Measurements from ENCODE around the gene ATAD1.

DNA sequence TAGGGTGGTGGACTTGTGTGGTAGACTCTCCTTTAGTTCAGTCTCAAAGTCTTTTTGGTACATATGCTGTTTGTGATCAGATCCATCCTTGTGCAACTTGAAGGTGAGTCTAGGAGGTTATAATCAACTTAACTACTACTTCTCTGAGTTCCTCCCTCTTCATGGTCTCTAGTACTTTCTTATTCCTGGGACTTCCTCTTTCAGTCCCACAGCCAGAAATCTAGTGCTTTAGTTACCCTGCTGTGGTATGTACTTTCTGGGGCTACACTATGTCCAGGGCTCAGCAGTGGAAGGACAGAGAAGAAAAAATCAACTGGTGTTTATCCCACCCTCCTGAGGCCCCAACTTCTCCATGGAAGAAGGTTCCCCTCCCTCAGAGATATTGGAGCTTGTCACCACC is 19.4 kb upstream of the ATAD1 start:
- TF ChIP-seq, protein P1, sequence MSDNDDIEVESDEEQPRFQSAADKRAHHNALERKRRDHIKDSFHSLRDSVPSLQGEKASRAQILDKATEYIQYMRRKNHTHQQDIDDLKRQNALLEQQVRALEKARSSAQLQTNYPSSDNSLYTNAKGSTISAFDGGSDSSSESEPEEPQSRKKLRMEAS (IDR thresholded peaks at IDR 0.05), result no peak
- TF ChIP-seq TAF1 (IDR thresholded peaks at IDR 0.05; ENCODE audit: low read depth) (no peak), CREB1 (IDR thresholded peaks at IDR 0.05; ENCODE audit: low read depth) (no peak), EP300 (IDR thresholded peaks at IDR 0.05; ENCODE audit: borderline replicate concordance) (no peak), ZBTB7A (IDR thresholded peaks at IDR 0.05; ENCODE audit: low read depth) (no peak), FOXM1 (IDR thresholded peaks at IDR 0.05; ENCODE audit: borderline replicate concordance, low read depth) (no peak), RAD21 (IDR thresholded peaks at IDR 0.05; ENCODE audit: low read depth) (no peak), EGR1 (IDR thresholded peaks at IDR 0.05) (no peak), CEBPB (IDR thresholded peaks at IDR 0.05) (no peak), TCF12 (IDR thresholded peaks at IDR 0.05; ENCODE audit: low read depth) (no peak)
- TF ChIP-seq, protein P2, sequence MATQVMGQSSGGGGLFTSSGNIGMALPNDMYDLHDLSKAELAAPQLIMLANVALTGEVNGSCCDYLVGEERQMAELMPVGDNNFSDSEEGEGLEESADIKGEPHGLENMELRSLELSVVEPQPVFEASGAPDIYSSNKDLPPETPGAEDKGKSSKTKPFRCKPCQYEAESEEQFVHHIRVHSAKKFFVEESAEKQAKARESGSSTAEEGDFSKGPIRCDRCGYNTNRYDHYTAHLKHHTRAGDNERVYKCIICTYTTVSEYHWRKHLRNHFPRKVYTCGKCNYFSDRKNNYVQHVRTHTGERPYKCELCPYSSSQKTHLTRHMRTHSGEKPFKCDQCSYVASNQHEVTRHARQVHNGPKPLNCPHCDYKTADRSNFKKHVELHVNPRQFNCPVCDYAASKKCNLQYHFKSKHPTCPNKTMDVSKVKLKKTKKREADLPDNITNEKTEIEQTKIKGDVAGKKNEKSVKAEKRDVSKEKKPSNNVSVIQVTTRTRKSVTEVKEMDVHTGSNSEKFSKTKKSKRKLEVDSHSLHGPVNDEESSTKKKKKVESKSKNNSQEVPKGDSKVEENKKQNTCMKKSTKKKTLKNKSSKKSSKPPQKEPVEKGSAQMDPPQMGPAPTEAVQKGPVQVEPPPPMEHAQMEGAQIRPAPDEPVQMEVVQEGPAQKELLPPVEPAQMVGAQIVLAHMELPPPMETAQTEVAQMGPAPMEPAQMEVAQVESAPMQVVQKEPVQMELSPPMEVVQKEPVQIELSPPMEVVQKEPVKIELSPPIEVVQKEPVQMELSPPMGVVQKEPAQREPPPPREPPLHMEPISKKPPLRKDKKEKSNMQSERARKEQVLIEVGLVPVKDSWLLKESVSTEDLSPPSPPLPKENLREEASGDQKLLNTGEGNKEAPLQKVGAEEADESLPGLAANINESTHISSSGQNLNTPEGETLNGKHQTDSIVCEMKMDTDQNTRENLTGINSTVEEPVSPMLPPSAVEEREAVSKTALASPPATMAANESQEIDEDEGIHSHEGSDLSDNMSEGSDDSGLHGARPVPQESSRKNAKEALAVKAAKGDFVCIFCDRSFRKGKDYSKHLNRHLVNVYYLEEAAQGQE (IDR thresholded peaks at IDR 0.05; ENCODE audit: low read depth), result no peak

All from Ishikawa (cell line).